Activated T-cell treated with anti-CD3 and anti-CD28 coated beads for 1 hour (primary cell): ENCODE measurements around the gene AKAP13.
"Not testable (repeated sequence)": the region's sequence is repeated elsewhere in the genome, so short reads cannot be mapped to it uniquely, and the experiment has no call there.

Experiments
- DNase-seq: peaks from one replicate; pipeline ENCODE4 v3.0.0-alpha.2; 2020; ENCODE audit warnings: low read depth

Gene AKAP13

GRCh38 chr15:85412956-85413854 lies 32.8 kb downstream of the AKAP13 start:
- peak; percentile 58 for DNase-seq

- DNase-seq, result no peak
Measured at GRCh38 chr15:85414037-85414436, 33.6 kb downstream of the AKAP13 start.

DNA sequence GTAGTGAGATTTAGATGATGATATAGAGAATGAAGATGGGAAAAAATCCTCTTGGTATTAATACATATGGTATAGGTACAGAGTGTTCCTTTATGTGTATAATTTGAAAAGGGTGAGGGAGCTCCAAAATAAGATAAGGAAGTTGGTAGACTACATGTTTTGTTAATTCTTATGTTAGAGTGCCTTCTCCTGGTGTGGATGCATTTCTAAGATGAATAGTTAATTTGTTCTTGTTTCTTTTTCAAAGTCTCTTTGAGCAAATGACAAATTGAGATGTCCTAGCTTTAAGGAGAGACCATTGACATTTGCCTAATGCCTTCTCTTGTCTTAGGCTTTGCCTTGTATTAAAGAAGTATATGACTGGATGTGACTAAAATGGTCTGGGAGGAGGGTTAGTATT lies 34.1 kb downstream of the AKAP13 start:
- DNase-seq, result no peak

- DNase-seq, result no peak
Measured at GRCh38 chr15:85414991-85415390, 34.6 kb downstream of the AKAP13 start.

DNA sequence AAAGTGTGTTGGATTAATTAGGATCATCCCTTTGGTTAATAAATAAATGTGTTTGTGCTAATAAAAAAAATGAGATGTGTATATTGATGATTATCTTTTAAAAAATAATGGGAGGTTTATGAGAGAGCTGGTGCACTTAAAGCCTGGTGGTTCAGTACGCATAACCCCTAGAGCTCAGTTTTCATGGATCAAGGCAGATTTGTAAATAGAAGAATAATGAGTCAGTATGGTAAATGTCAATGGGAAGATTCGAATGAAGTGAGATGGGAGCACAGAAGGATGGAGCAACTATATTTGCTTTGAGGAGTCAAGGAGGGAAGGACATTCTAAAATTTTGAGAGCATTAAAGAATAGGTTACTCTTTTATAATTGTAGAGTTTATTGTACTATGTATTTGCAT lies 35.4 kb downstream of the AKAP13 start:
- no peak for DNase-seq

DNA sequence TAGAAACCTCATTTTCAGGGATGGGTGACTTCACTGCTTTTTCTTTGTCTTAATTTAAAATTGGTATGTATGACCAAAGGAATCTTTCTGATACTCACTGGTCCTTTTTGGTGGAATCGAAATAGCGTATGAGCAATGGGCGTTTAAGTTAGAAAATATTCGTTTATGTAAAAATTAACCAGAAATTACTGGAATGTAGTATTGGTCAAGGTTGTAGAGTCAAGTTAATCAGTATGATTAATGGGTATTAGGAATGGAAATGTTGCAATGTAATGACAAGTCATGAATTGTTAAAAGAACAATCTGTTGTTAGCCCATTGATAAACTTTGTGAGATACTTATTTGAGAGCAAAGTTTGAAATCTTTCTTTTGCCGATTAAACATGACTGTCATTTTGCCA lies 36.9 kb downstream of the AKAP13 start:
- no peak for DNase-seq

GRCh38 chr15:85419161-85419560 lies 38.8 kb downstream of the AKAP13 start:
- DNase-seq, result no peak

DNA sequence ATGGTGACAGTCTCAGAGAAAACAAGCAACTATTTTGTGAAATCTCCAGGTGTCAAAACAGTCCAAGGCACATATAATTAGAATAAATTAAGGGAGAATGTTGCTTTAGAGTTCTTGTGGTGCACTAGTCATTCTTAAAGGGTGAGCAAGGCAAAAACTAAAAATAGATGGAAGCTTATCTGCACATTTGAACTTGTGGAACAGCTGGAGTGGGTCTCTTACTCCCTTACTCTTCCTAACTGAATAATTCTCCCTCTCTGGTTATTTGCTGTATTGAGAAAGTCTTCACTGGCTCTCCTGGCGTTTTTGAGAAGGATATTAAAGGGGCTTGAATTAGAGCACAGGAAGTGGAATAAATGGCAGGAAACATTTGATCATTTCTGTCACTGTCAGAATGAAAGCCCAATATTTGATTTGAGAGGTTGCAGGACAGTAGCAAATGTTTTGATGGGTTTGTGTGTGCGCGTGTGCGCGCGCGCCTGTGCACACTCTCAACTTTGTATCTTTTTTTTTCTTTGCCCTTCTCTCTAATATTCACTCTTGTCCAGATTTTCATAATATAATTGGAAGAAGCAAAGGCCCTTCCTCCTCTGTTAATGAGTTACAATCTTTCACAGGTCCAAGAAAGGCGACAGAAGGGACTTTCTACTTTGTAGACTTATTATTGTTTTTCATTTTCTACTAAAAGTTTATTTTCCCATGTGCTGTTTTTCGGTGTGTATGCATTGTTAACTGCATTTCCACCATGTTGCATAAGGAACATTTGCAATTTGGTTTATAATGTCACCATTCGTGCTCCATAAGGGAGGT lies 40.9 kb downstream of the AKAP13 start:
- DNase-seq, result no peak

DNA sequence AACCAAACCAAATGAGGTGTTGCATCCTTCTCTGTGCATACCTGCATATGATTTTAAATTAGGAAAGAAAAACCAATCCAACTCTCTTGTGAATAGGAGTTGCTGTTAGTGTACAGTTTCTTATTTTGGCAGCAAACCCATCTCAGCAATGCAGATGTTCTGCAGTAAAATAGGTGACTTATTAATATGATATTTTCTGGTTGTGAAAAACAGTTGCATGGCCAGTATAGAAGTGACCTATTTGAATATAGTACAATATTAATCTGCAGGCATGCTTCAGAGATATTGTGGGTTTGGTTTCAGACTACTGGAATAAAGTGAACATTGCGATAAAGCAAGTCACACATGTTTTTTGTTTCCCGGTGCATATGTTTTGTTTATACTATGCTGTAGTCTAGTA lies 42.2 kb downstream of the AKAP13 start:
- DNase-seq, result no peak

DNA sequence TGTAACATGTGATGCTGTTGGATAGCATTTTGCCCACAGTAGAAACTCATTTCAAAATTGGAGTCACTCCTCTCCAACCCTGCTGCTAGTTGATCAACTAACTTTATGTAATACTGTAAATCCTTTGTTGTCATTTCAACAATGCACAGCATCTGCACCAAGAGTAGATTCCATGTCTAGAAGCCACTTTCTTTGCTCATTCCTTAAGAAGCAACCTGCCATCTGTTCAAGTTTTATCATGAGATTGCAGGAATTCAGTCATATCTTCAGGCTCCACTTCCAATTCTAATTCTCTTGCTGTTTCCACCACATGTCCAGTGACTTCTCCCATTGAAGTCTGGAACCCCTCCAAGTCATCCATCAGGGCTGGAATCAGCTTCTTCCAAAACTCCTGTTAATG lies 42.9 kb downstream of the AKAP13 start:
- DNase-seq, result no peak

GRCh38 chr15:85424154-85424553 lies 43.8 kb downstream of the AKAP13 start:
- DNase-seq, result no peak

DNA sequence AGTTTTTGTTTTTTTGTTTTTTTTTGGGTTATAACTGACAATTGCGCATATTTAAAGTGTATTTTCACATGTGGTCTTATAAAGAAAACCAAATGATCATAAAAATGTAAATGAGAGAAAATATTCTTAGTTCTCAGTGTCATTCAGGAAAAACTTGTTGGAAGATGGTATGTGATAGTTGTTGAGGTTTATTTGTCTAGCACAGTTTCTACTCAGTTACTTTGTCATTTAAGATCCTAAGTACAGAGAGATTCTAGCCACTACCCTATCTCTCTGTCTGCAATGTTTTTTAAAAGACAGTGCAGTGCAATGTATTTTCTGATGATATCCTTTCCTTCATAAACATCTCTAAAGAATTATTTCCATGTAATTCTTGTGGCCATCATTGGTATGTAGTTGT lies 46.1 kb downstream of the AKAP13 start:
- no peak for DNase-seq

GRCh38 chr15:85427286-85428028 lies 47.1 kb downstream of the AKAP13 start:
- DNase-seq, result no peak

DNA sequence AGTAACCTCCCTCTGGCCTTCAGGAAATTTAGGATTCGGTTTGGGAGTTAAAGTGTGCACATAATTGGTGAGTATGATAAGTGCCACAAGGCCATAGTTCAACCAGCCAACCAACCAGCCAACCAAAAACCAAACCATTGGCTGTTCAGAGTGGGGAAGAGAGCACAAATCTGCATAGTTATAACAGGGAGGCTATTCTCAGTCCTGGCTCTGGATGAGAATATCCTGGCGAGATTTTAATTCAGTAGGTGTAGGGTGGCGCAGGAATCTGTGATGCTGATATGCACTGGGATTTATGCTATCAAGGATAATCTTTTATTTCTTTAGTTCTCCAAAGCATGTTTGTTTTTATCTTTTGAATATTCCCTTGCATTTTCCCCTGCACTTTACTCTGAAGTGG lies 49.1 kb downstream of the AKAP13 start:
- no peak for DNase-seq

DNA sequence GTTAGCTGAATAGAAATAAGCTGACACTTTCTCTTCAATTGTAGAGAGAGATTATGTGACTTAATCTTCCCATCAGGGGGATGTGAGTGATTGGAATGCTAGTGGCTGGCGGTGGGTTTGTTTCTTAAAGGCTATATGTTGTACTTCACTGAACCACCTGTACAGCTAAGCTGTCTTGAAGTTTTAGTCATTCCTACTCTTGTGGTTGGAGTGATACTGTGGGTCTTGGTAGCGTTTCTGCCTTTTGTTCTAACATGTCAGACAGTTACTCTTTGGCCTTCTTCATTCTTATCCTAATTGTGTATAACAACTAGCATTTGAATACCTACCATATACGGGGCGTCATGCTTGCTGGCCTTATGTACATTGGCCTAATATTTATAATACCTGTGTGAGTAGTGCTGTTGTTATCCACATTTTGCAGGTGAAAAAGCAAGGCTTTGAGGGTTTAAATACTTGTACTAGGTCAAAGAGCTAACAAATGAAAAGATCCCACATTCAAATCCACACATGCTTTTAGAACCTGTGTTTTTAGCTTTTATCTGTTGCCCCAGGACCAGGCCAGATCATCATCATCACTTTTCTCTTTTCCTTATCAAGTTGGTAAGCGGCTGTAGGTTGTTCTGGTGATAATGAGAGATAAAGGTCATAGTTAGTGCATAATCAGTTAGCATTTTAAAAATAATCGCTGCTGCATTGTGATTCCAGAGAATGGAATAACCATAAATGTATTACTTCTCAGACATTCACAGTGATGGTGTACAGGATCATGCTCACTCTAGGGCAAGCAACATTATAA lies 50.2 kb downstream of the AKAP13 start:
- DNase-seq, result no peak

- no peak for DNase-seq
Measured at GRCh38 chr15:85439996-85440395, 59.6 kb downstream of the AKAP13 start.

GRCh38 chr15:85440451-85440850 lies 60.0 kb downstream of the AKAP13 start:
- no peak for DNase-seq

DNA sequence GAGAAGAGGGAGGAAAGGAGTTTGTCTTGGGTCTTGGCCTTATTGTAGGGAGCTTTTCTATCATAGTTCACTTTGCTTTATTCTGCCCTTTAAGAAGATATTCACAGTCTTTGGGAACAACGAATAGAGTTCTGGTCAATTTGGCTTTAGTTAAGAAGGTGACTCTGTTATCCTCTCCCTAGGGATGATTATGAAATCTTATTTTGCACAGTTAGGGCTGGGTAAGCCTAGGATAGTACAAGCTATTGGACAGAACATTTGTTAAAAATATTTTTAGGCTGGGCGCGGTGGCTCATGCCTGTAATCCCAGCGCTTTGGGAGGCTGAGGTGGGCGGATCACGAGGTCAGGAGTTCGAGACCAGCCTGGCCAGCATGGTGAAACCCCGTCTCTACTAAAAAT lies 61.5 kb downstream of the AKAP13 start:
- not testable (repeated sequence) for DNase-seq

DNA sequence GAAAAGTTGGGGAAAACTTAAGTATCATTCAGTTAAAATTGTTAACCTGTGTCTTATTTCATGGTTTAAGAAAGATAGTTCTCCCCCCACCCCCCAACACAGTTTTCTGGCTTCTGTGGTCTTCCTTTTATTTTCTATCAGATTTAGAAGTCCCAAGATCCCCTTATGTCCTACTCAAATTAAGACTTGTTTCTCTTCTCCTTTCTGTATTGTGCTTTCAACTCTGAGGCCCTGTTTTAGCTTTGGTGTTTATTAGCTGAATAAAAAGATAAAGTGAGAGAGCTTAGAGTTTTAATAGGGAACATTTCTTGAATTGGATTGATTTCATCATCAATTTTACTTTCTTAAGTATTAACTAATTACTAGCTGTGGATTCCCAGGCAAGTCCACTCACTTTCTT lies 62.6 kb downstream of the AKAP13 start:
- no peak for DNase-seq

DNA sequence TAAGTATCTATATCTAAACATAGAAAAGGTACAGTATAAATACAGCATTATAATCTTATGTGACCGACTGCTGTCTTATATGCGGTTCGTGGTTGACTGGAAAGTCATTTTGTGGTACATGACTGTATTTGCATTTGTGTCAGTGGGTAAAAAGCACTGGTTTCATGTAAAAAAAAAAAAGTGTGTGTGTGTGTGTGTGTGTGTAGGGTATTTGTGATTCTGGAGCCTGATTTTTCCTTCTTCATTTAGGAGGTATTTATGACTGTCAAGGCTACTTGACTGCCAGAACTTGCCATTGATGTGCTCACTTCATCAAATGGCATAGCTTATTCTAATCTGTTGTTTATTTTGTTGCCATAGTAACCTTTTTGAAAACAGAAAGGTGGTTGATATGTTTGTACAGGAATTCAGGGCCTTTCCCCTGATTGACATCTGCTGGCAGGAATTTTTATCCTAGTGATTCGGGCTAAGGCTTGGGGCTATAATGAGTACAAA lies 63.2 kb downstream of the AKAP13 start:
- DNase-seq, result no peak

DNA sequence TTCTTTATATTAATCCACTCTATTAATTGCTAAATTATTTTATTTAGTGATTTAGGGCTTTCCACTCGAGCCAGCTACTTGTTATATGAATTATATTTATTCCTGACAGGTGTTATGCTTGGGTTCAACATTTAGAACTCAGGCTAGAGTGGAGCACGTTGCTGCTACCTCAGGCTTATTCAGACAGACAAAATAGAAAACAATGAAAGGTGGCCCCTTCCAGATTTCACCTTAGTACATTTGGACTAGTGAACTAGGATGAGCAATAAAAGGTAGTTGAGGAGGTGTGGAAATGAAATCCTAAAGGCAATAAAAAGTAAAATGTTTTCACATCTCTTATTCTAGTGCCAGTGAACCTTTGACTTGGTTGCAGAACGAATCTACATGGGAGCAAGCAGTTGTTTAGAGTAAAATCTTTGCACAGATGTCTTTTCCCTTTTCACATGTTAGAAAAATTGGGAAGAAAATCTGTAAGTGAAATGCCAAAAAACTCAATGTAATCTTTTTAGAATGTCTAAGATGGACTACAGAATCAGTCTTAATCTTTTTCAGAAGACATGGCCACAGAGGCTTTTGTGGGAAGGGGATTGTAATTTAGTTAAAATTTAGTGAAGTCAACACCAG lies 63.8 kb downstream of the AKAP13 start:
- DNase-seq, result no peak
